ENCODE measurements around the gene HS3ST5.

Gene HS3ST5

DNA sequence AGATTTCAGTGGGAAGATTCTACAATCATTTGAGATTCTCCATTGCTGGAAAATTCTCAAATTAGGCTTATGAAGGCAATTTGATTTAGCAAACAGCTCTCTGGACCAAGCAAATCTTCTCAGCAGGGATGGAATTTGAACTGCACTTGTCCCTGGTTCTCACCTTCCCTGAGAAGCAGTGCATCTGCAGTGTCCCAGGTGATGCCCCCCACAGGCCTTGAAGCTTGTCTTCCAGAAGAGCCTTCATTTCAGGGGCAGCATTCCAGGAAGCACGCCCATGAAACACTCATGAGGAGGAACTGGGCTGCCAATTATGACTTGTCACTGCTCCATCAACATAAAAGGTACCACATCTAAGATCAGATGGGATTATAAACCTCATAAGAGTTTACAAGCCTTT, 289.0 kb downstream of the HS3ST5 start:
- no peaks in the 10 kb centered on the region for H3F3A ChIP-seq (ENCODE audit: insufficient read depth)
- H3K27ac ChIP-seq (ENCODE audit: low read depth, low read length) = no peak overlapping the region
- no peak overlapping the region for H2AFZ ChIP-seq (ENCODE audit: low read depth, low read length, severe bottlenecking)
- TF ChIP-seq, protein P1, sequence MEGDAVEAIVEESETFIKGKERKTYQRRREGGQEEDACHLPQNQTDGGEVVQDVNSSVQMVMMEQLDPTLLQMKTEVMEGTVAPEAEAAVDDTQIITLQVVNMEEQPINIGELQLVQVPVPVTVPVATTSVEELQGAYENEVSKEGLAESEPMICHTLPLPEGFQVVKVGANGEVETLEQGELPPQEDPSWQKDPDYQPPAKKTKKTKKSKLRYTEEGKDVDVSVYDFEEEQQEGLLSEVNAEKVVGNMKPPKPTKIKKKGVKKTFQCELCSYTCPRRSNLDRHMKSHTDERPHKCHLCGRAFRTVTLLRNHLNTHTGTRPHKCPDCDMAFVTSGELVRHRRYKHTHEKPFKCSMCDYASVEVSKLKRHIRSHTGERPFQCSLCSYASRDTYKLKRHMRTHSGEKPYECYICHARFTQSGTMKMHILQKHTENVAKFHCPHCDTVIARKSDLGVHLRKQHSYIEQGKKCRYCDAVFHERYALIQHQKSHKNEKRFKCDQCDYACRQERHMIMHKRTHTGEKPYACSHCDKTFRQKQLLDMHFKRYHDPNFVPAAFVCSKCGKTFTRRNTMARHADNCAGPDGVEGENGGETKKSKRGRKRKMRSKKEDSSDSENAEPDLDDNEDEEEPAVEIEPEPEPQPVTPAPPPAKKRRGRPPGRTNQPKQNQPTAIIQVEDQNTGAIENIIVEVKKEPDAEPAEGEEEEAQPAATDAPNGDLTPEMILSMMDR (IDR thresholded peaks at IDR 0.05; ENCODE audit: insufficient read depth, low read length, poor library complexity, severe bottlenecking) = no peak
- no peak for TF ChIP-seq EZH2phosphoT487 (conservative IDR thresholded peaks at IDR 0.05; ENCODE audit: low read length)
- no peak overlapping the region for H3K4me3 ChIP-seq (ENCODE audit: insufficient read depth, low read length, poor library complexity, severe bottlenecking)
- H3K9me2 ChIP-seq (replicated peaks; ENCODE audit: insufficient read depth, low read length) = no peaks in the 10 kb centered on the region
- no peaks in the 10 kb centered on the region for H3K79me2 ChIP-seq (ENCODE audit: insufficient read depth, low read length)
- H3K36me3 ChIP-seq (ENCODE audit: low read length) = no peaks in the 10 kb centered on the region
- H3K4me2 ChIP-seq (ENCODE audit: low read depth, low read length, poor library complexity, severe bottlenecking) = no peak overlapping the region
- no peak overlapping the region for H3K9ac ChIP-seq (ENCODE audit: low read length)
- no peaks in the 10 kb centered on the region for H4K20me1 ChIP-seq (ENCODE audit: low read depth, low read length)
- H3K9me3 ChIP-seq (ENCODE audit: insufficient read depth, low read length) = no peaks in the 10 kb centered on the region
- peaks cover 5% of the 10 kb centered on the region; the same call in 1 of the 2 replicates for H3K27me3 ChIP-seq (ENCODE audit: low read length)

- TF ChIP-seq EZH2phosphoT487 (conservative IDR thresholded peaks at IDR 0.05; ENCODE audit: low read length) = no peak
- TF ChIP-seq, protein P1 (IDR thresholded peaks at IDR 0.05; ENCODE audit: insufficient read depth, low read length, poor library complexity, severe bottlenecking) = no peak
- no peaks in the 10 kb centered on the region for H3F3A ChIP-seq (ENCODE audit: insufficient read depth)
- no peak overlapping the region for H3K4me3 ChIP-seq (ENCODE audit: insufficient read depth, low read length, poor library complexity, severe bottlenecking)
- no peak overlapping the region for H2AFZ ChIP-seq (ENCODE audit: low read depth, low read length, severe bottlenecking)
- no peaks in the 10 kb centered on the region for H4K20me1 ChIP-seq (ENCODE audit: low read depth, low read length)
- H3K9me2 ChIP-seq (replicated peaks; ENCODE audit: insufficient read depth, low read length) = no peaks in the 10 kb centered on the region
- no peaks in the 10 kb centered on the region for H3K9me3 ChIP-seq (ENCODE audit: insufficient read depth, low read length)
- H3K27me3 ChIP-seq (ENCODE audit: low read length) = peaks cover 5% of the 10 kb centered on the region; the same call in 1 of the 2 replicates
- H3K4me2 ChIP-seq (ENCODE audit: low read depth, low read length, poor library complexity, severe bottlenecking) = no peak overlapping the region
- no peak overlapping the region for H3K27ac ChIP-seq (ENCODE audit: low read depth, low read length)
- no peak overlapping the region for H3K9ac ChIP-seq (ENCODE audit: low read length)
- H3K36me3 ChIP-seq (ENCODE audit: low read length) = no peaks in the 10 kb centered on the region
- H3K79me2 ChIP-seq (ENCODE audit: insufficient read depth, low read length) = no peaks in the 10 kb centered on the region
Measured at GRCh38 chr6:114052141-114052540, 290.7 kb downstream of the HS3ST5 start.

GRCh38 chr6:114051031-114051430, 291.8 kb downstream of the HS3ST5 start:
- peaks cover 5% of the 10 kb centered on the region; the same call in 1 of the 2 replicates for H3K27me3 ChIP-seq (ENCODE audit: low read length)

More at GRCh38 chr6:114051031-114051430, 291.8 kb downstream of the HS3ST5 start:
- Histone ChIP-seq H3K9me3 (ENCODE audit: insufficient read depth, low read length) (no peaks in the 10 kb centered on the region), H2AFZ (ENCODE audit: low read depth, low read length, severe bottlenecking) (no peak overlapping the region), H3F3A (ENCODE audit: insufficient read depth) (no peaks in the 10 kb centered on the region), H3K9me2 (replicated peaks; ENCODE audit: insufficient read depth, low read length) (no peaks in the 10 kb centered on the region), H3K27ac (ENCODE audit: low read depth, low read length) (no peak overlapping the region), H4K20me1 (ENCODE audit: low read depth, low read length) (no peaks in the 10 kb centered on the region), H3K9ac (ENCODE audit: low read length) (no peak overlapping the region), H3K79me2 (ENCODE audit: insufficient read depth, low read length) (no peaks in the 10 kb centered on the region), H3K4me3 (ENCODE audit: insufficient read depth, low read length, poor library complexity, severe bottlenecking) (no peak overlapping the region), H3K4me2 (ENCODE audit: low read depth, low read length, poor library complexity, severe bottlenecking) (no peak overlapping the region), H3K36me3 (ENCODE audit: low read length) (no peaks in the 10 kb centered on the region)
- TF ChIP-seq, protein P1 (IDR thresholded peaks at IDR 0.05; ENCODE audit: insufficient read depth, low read length, poor library complexity, severe bottlenecking) = no peak
- TF ChIP-seq EZH2phosphoT487 (conservative IDR thresholded peaks at IDR 0.05; ENCODE audit: low read length) = no peak

All from SU-DHL-6 (cell line).